NCI-H345 treated with DMSO at 0.1 percent for 48 hours (cell line): ENCODE data around the gene CCND3.

Experiments used
- DNase-seq: peaks from one replicate; lab custom pipeline; 2025; ENCODE audit not compliant: unreplicated experiment; lab: John Stamatoyannopoulos, UW

The CCND3 gene

GRCh38 chr6:41927253-41927652 lies 14.4 kb downstream of the CCND3 start:
- DNase-seq, result no peak

- no peak for DNase-seq
These were observed 19.5 kb downstream of the CCND3 start for GRCh38 chr6:41922154-41922553.

GRCh38 chr6:41921712-41921998 lies 20.0 kb downstream of the CCND3 start:
- no peak for DNase-seq

- peak; percentile 94 for DNase-seq
These were observed 20.5 kb downstream of the CCND3 start, which contains the start of the genes BYSL and MED20 for GRCh38 chr6:41920921-41921711. TSS of gene BYSL (plus strand) at chr6:41921499. CDS start at chr6:41921563, 64 bp downstream. TSS of gene MED20 (minus strand) at chr6:41921139. CDS start at chr6:41921018, 121 bp downstream.

GRCh38 chr6:41917528-41917927 lies 24.1 kb downstream of the CCND3 start:
- no peak for DNase-seq

GRCh38 chr6:41914869-41915530 lies 26.6 kb downstream of the CCND3 start:
- no peak for DNase-seq

GRCh38 chr6:41914343-41914742 lies 27.3 kb downstream of the CCND3 start:
- DNase-seq, result no peak

- no peak for DNase-seq
These were observed 31.9 kb downstream of the CCND3 start for GRCh38 chr6:41909727-41910126.

GRCh38 chr6:41901882-41902519 lies 39.6 kb downstream of the CCND3 start:
- no peak for DNase-seq

- DNase-seq, result no peak
These were observed 40.7 kb downstream of the CCND3 start for GRCh38 chr6:41900861-41901260.

- DNase-seq, result no peak
These were observed 45.3 kb downstream of the CCND3 start for GRCh38 chr6:41896281-41896680.

GRCh38 chr6:41895300-41896233 lies 46.0 kb downstream of the CCND3 start, which contains the start of gene USP49:
TSS of gene USP49 (minus strand) at chr6:41895375. CDS start at chr6:41806983, 88,392 bp downstream.
- DNase-seq, result peak; percentile 83

- DNase-seq, result peak; percentile 18
These were observed 47.0 kb downstream of the CCND3 start for GRCh38 chr6:41894366-41895299.

GRCh38 chr6:41892921-41893564 lies 48.6 kb downstream of the CCND3 start:
- DNase-seq, result no peak

- no peak for DNase-seq
These were observed 54.3 kb downstream of the CCND3 start for GRCh38 chr6:41887331-41887751.

GRCh38 chr6:41885930-41886329 lies 55.7 kb downstream of the CCND3 start:
- no peak for DNase-seq

- DNase-seq, result no peak
These were observed 56.7 kb downstream of the CCND3 start for GRCh38 chr6:41884957-41885356.
